Stimulated activated CD4-positive, alpha-beta T cell treated with anti-CD3 and anti-CD28 coated beads, TNF-alpha, amount 100 ng/mL, for 48 hours (primary cell): ENCODE measurements around the gene INPPL1.
"Not testable (repeated sequence)": the region's sequence is repeated elsewhere in the genome, so short reads cannot be mapped to it uniquely, and the experiment has no call there.

Experiments used
- DNase-seq, 3 donors: peaks; one replicate each; pipeline ENCODE4 v3.0.0-alpha.2; 2020; ENCODE audit warnings: low read depth in 3 of 3

The INPPL1 gene

GRCh38 chr11:72244361-72245262 lies 20.0 kb downstream of the INPPL1 start:
- DNase-seq = no peak

- no peak for DNase-seq
Measured at GRCh38 chr11:72245263-72245816, 20.8 kb downstream of the INPPL1 start.

- DNase-seq = no peak
Measured at GRCh38 chr11:72247584-72247983, 23.0 kb downstream of the INPPL1 start.

- DNase-seq = no peak
Measured at GRCh38 chr11:72249961-72250360, 25.4 kb downstream of the INPPL1 start.

GRCh38 chr11:72250661-72251464 lies 26.3 kb downstream of the INPPL1 start:
- DNase-seq = no peak

- DNase-seq = no peak
Measured at GRCh38 chr11:72251614-72252013, 27.0 kb downstream of the INPPL1 start.

GRCh38 chr11:72253392-72253791 lies 28.8 kb downstream of the INPPL1 start:
- no peak for DNase-seq

GRCh38 chr11:72254299-72254993 lies 29.9 kb downstream of the INPPL1 start:
- DNase-seq = no peak

- no peak for DNase-seq
Measured at GRCh38 chr11:72257570-72257969, 33.0 kb downstream of the INPPL1 start.

GRCh38 chr11:72259490-72259889 lies 34.9 kb downstream of the INPPL1 start:
- DNase-seq = no peak

- no peak for DNase-seq
Measured at GRCh38 chr11:72260574-72260973, 36.0 kb downstream of the INPPL1 start.

GRCh38 chr11:72263361-72263760 lies 38.8 kb downstream of the INPPL1 start:
- no peak for DNase-seq

- DNase-seq = no peak
Measured at GRCh38 chr11:72265951-72266350, 41.4 kb downstream of the INPPL1 start.

GRCh38 chr11:72266960-72267359 lies 42.4 kb downstream of the INPPL1 start:
- DNase-seq = not testable (repeated sequence)

GRCh38 chr11:72267956-72268617 lies 43.5 kb downstream of the INPPL1 start:
- DNase-seq = no peak

- DNase-seq = no peak
Measured at GRCh38 chr11:72271980-72272379, 47.4 kb downstream of the INPPL1 start.

- DNase-seq = no peak
Measured at GRCh38 chr11:72274435-72274834, 49.9 kb downstream of the INPPL1 start.

- no peak for DNase-seq
Measured at GRCh38 chr11:72278905-72279304, 54.3 kb downstream of the INPPL1 start.

GRCh38 chr11:72280037-72280436 lies 55.5 kb downstream of the INPPL1 start:
- DNase-seq = no peak

GRCh38 chr11:72280726-72281315 lies 56.3 kb downstream of the INPPL1 start:
- DNase-seq = no peak

- DNase-seq = no peak
Measured at GRCh38 chr11:72283947-72284346, 59.4 kb downstream of the INPPL1 start.
